GM19324 (cell line): ENCODE measurements around the gene EHD4.

Experiments
- ATAC-seq: cut with Tn5 transposase; IDR thresholded peaks from one replicate; pipeline ENCODE4 v1.9.1; 2021; ENCODE audit warnings: mild to moderate bottlenecking, moderate library complexity; ENCODE audit not compliant: unreplicated experiment, low FRiP score

Gene EHD4

GRCh38 chr15:41884458-41884857 is 87.9 kb downstream of the EHD4 start:
- ATAC-seq = no peak

DNA sequence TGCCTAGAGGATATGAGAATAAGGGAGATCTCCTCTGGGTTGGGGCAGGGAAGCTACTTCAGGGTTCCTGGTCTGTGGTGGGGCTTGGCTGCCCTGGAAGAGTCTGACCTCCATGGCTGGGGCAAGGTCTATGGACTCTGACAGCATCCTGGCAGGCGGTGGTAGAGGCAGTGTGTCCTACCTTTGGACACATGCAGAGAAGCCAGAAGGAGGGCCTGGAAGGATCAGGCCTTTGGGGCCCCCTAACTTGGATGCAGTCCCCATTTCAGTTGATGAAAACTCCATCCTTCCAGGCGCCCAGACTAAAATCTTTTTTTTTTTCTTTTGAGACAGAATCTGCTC is 88.9 kb downstream of the EHD4 start:
- ATAC-seq = no peak

DNA sequence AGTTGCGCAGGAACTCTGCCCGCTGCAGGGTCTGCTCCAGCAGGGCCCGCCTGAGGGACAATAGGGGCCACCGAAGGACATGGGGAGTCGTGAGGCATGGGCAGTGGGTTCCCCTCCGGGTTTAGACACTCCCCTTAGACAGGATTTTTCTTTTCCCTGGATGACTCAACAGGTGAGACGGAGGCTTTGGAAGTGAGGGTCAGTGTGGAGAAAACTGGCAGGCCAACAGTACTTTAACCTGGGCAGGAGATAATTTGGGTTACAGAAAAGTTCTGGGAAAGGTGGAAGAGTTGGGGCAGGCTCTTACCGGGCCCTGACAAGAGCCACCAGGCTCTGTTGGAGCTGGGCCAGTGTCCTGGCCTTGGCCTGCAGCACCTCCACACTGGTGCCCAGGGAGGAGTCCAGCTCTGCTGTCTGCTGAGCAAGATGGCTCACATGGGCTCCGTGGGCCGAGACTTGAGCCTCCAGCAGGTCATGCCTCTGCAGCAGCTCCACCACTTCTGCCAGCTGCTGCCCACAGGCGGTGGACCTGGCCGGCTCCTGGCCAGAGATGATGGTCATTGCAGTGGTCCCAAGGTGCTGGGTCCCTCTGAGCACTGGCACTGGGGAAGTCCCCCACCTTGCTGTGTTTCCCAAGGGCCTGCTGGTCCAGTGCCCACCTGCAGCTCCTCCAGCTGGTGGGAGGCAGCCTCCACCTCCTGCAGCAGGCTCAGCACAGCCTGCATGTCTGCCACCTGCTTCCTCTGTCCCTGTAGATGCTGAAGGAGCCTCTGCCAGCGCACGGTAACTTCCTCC is 89.5 kb downstream of the EHD4 start:
- ATAC-seq = no peak

- no peak for ATAC-seq
Measured at GRCh38 chr15:41881920-41882688, 90.3 kb downstream of the EHD4 start.

- no peak for ATAC-seq
Measured at GRCh38 chr15:41881550-41881919, 90.8 kb downstream of the EHD4 start.

DNA sequence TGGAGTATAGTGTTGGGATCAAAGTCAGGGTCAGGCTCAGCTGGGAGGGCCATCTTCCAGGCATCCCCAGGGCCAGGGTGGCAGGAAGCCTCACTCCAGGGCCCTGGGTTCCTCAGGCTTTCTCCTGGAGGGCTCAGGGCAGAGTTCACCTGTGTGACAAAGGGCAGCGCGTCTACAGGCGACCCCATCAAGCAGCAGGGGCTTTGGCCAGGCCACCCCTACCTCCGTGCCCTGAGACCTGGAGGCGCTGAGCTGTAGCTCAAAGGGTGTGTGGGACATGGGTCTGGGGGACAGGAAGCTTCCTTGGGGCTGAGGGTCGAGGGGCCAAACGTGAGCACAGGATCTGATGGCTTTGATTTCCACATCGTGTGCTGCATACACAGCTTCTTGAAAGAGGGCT is 91.3 kb downstream of the EHD4 start:
- no peak for ATAC-seq

- no peak for ATAC-seq
Measured at GRCh38 chr15:41880156-41880877, 92.0 kb downstream of the EHD4 start.

GRCh38 chr15:41879321-41879845 is 93.0 kb downstream of the EHD4 start:
- no peak for ATAC-seq

- no peak for ATAC-seq
Measured at GRCh38 chr15:41878355-41878699, 94.0 kb downstream of the EHD4 start.

- ATAC-seq = no peak
Measured at GRCh38 chr15:41877631-41878354, 94.6 kb downstream of the EHD4 start.

- ATAC-seq = no peak
Measured at GRCh38 chr15:41876689-41877088, 95.7 kb downstream of the EHD4 start.

DNA sequence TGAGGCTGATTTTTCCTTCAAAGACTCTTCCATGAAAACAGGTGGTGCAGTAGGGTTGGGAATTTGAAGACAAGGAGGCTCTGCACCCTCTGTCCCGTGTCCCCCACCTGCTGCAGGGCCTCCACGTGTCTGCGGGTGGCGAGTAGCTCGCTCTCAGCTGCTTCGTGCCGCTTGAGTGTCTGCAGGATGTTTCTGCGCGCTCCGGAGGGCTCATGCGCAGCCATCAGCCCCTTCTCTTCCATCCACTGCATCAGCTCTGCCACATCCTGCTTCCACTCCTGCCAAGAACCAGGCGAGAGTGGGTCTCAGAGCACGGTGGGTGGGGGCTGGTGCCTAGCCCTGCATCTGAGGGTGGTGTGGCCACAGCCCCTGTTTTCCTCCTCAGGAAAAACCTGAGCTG is 96.3 kb downstream of the EHD4 start:
- no peak for ATAC-seq

DNA sequence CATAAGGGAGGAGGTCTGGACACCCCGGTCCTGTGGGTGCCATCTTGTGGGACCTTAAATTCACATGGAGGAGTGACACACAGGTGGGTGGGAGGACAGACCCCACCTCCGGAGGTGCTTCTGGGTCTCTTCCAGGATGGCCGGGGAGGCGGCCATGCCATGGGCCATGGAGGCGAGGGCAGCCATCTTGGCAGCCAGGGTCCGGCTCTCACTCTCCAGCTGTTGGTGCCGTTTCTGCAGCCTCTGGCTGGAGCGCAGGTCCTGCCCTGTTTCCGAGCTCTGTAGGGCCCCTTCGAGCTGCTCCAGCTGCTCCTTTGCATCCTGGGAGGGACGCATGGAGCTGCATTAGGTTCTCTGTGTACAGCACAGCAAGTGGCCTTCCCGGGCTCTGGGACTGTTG is 97.6 kb downstream of the EHD4 start:
- ATAC-seq = no peak

GRCh38 chr15:41873711-41874110 is 98.6 kb downstream of the EHD4 start:
- no peak for ATAC-seq

GRCh38 chr15:41872166-41872747 is 100.1 kb downstream of the EHD4 start:
- no peak for ATAC-seq

DNA sequence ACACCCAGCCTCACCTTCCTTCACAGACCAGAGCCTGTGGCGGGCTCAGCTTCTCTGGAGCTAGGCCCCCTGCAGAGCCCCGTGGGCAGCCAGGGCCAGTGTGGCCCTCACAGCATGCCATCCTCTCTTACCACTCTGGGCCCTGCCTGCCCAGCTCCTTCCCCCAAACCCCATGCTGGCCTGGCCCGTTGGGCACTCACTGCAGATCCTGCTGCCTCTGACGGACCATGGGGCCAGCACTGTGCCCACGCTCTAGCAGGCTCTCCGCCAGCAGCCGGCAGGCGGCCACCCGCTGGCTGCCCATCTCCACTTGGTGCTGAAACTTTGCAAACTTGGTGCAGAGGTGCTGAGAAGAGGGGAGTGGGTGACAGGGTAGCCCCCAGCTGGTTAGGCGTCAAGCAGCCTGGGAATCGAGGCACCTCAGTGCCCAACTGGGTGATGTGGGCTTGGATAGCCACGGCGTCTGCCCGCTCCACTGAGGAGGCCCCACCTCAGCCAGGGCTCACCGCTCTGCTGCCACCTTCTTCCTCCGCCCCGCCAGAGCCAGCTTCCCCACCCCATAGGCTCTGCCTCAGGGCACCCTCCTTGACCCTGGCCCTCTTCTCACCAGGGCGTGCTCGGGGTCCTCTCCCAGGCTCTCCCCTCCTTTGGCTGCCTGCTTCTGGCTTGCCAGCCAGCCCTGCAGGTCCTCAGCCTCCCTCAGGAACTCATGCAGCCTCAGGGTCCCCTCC is 101.0 kb downstream of the EHD4 start:
- ATAC-seq = no peak

DNA sequence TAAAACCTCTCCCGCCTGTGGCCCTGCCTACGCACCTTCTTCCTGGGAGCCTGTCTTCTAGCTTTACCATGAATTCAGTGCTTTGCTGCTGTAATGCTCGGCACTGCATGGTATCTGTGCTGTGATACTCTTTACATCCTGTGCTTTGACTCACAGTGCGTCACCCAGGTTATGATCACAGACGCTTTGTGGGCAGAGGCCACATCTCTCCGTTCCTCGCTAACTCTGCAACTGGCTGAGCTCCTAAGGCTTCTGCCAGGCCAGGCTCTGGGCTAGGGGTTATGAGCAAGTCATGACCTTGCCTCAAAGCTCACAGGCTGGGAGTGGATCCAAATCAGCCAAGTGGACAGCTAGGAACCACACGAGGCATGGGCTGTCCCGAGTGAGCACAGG is 101.7 kb downstream of the EHD4 start:
- no peak for ATAC-seq

DNA sequence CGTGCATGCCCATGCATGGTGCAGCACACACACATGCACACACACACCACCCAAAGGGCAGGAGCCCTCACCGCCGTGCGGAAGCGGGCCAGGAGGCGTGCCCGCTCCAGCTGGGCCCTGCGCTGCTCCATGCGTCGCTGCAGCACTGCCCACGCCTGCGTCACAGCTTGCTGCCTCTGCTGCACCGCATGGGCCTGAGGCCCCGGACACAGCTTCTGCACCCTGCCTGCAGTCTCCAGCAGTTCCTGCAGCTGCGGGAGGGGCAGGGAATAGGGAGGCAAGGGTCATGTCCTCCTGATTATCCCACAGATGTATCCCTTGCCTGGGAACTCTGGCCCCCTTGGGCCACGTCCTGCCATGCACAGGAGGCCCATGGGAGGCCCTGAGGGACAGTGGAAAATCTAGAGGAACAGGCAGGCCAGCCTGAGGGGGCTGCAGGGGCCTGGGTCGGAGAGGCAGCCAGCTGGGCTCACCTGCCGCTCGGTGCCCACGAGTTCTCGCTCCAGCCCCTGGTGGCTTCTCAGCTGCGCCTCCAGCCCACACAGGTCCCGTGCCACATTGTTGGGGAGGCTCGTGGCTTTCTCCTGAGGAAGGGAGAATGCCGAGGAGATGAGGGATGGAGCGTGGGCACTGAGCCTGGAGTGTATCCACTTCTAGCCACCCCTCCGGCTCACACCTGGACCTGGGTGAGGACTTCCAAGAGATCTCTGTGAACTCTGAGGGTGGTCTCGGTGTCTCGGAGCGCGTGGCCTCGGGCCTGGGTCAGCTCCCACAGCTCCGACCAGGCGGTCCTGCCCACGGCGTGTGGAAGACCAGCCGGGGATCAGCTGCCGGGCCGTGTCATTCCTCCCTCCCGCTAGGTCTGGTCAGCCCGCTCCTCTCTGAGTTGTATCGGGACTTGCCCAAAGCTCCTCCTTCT is 102.3 kb downstream of the EHD4 start:
- no peak for ATAC-seq

DNA sequence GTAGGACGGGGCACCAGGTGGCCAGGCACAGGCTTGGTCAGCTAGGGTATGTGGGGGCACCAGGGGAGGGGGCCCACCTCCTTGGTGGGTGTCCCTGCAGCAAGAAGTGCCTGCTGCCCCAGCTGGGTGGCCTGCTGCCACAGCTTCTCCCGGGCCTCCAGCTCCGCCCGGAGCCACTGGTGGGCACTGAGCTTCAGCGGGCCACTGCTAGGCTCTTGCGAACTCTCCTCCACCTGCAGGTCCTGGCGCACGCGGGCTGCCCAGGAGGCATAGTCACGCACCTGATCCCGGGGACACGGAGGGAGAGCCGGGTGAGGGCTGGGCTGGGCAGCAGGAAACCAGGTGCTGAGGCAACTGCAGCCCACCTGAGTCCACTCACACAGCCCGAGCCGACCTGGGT is 104.0 kb downstream of the EHD4 start:
- no peak for ATAC-seq
